B cell (primary cell): Measurements from ENCODE around the gene SAP30L. TPM values are rescaled to one million over a fixed set of nuclear protein-coding genes. Genes with fewer than 3 reads are reported as not detected.

ENCODE experiments used
- ATAC-seq: fragments of 200-7000 bp; cut with Tn5 transposase; one replicate; pipeline ENCODE4 v1.10.0; 2021; ENCODE audit warnings: low read depth, mild to moderate bottlenecking, moderate number of reproducible peaks, moderate library complexity
- CTCF ChIA-PET: fragments of 350-600 bp; sonication (Branson Sonifier 250); formaldehyde crosslinking; loops from one replicate; lab custom pipeline; 2021; ENCODE audit warnings: antibody characterized with exemption, inconsistent platforms; lab: Charles Lee
- POLR2A ChIA-PET: fragments of 350-600 bp; sonication (Branson Sonifier 250); formaldehyde crosslinking; loops from one replicate; lab custom pipeline; 2021; ENCODE audit warnings: antibody characterized with exemption; lab: Charles Lee
- DNase-seq: peaks from one replicate; pipeline ENCODE4 v3.0.0; 2013
- H2AFZ ChIP-seq: 2 replicates; pipeline ENCODE4 v1.6.1; 2012; ENCODE audit warnings: mild to moderate bottlenecking, low read depth, low read length; ENCODE audit not compliant: insufficient read depth, poor library complexity, severe bottlenecking
- H3K27ac ChIP-seq, 2 donors: 1 replicate in 1 of 2; 2 replicates in 1 of 2; pipeline ENCODE4 v1.5.1; 2012 to 2013; ENCODE audit warnings: low read length in 2 of 2, mild to moderate bottlenecking in 2 of 2, moderate library complexity in 1 of 2
- H3K27me3 ChIP-seq, 4 experiments: fragments of 200-600 bp in 1 of 4; sonication (generic) in 1 of 4; replicated peaks in 1 of 4; 1 replicate in 2 of 4; 2 replicates in 2 of 4; pipeline versions ENCODE4 v1.6.1 to v1.7.0; 2013 to 2016; ENCODE audit warnings: low read length in 3 of 4, mild to moderate bottlenecking in 2 of 4, mixed read lengths in 1 of 4, moderate library complexity in 1 of 4; ENCODE audit not compliant: insufficient read depth in 4 of 4, control insufficient read depth in 3 of 4; ENCODE audit errors: control extremely low read depth in 1 of 4
- H3K36me3 ChIP-seq, 2 experiments: replicated peaks in 1 of 2; 1 replicate in 1 of 2; 2 replicates in 1 of 2; pipeline versions ENCODE4 v1.6.1 to v1.7.1; 2013; ENCODE audit warnings: low read length in 1 of 2; ENCODE audit not compliant: insufficient read depth in 2 of 2, control insufficient read depth in 1 of 2; ENCODE audit errors: control extremely low read depth in 1 of 2, extremely low read depth in 1 of 2
- H3K4me1 ChIP-seq, 2 donors: fragments of 200-600 bp in 1 of 2; sonication (generic) in 1 of 2; 1 replicate in 1 of 2; 2 replicates in 1 of 2; pipeline versions ENCODE4 v1.5.1 to v1.6.1; 2013 to 2017; ENCODE audit warnings: low read length in 2 of 2; ENCODE audit not compliant: control insufficient read depth in 2 of 2, insufficient read depth in 2 of 2
- H3K4me2 ChIP-seq: replicated peaks from 2 replicates; pipeline ENCODE3; 2012; ENCODE audit warnings: mild to moderate bottlenecking, low read depth, low read length; ENCODE audit not compliant: poor library complexity, severe bottlenecking
- H3K4me3 ChIP-seq, 5 experiments: fragments of 200-600 bp in 1 of 5; sonication (generic) in 1 of 5; 1 replicate in 3 of 5; 2 replicates in 2 of 5; pipeline versions ENCODE4 v1.5.1 to v1.7.0; 2011 to 2016; ENCODE audit warnings: low read length in 4 of 5, mild to moderate bottlenecking in 4 of 5, low read depth in 2 of 5, control low read depth in 1 of 5, moderate library complexity in 1 of 5; ENCODE audit not compliant: insufficient read depth in 1 of 5; ENCODE audit errors: control extremely low read depth in 1 of 5, extremely low read depth in 1 of 5
- H3K79me2 ChIP-seq: fragments of 200-600 bp; sonication (generic); one replicate; pipeline ENCODE4 v1.6.0; 2016; ENCODE audit warnings: low read length; ENCODE audit not compliant: control insufficient read depth, insufficient read depth
- H3K9ac ChIP-seq: fragments of 200-600 bp; sonication (generic); 2 replicates; pipeline ENCODE4 v1.6.1; 2017; ENCODE audit warnings: mild to moderate bottlenecking, low read length, moderate library complexity
- H3K9me3 ChIP-seq, 3 donors: one replicate each; pipeline versions ENCODE4 v1.6.1 to v1.7.1; 2013; ENCODE audit warnings: low read length in 2 of 3; ENCODE audit not compliant: control insufficient read depth in 2 of 3, insufficient read depth in 1 of 3; ENCODE audit errors: control extremely low read depth in 1 of 3
- H4K20me1 ChIP-seq: 2 replicates; pipeline ENCODE4 v1.6.0; 2012; ENCODE audit warnings: mild to moderate bottlenecking, low read length; ENCODE audit not compliant: insufficient read depth, control insufficient read depth, poor library complexity, severe bottlenecking
- H3K27ac Mint-ChIP-seq: one replicate; pipeline ENCODE4 v1.8.0; 2021; ENCODE audit warnings: mixed read lengths
- H3K27me3 Mint-ChIP-seq: one replicate; pipeline ENCODE4 v1.8.0; 2021; ENCODE audit warnings: mixed read lengths
- H3K4me1 Mint-ChIP-seq: one replicate; pipeline ENCODE4 v1.8.0; 2021; ENCODE audit warnings: mixed read lengths
- H3K4me3 Mint-ChIP-seq: one replicate; pipeline ENCODE4 v1.8.0; 2021; ENCODE audit warnings: mixed read lengths
- H3K9me3 Mint-ChIP-seq: one replicate; pipeline ENCODE4 v1.8.0; 2022; ENCODE audit warnings: mixed read lengths; ENCODE audit not compliant: insufficient read depth
- CTCF ChIP-seq: fragments of 200-600 bp; IDR thresholded peaks from one replicate; pipeline ENCODE4 v1.8.0; 2022; ENCODE audit warnings: antibody characterized with exemption, mild to moderate bottlenecking
- EZH2 ChIP-seq: IDR thresholded peaks from 2 replicates; pipeline ENCODE4 v1.6.1; 2012; ENCODE audit warnings: borderline replicate concordance, low read depth, mild to moderate bottlenecking, moderate library complexity, low read length; ENCODE audit not compliant: insufficient read depth, poor library complexity, severe bottlenecking
- WGBS: methylation state at CpG from one replicate; pipeline ENCODE4 v1.1.5; 2013; ENCODE audit warnings: missing lambda C conversion rate; ENCODE audit not compliant: insufficient coverage; 5-methylcytosine and 5-hydroxymethylcytosine counted together
- intact Hi-C: fragments of 100-400 bp; cut with micrococcal nuclease; formaldehyde crosslinking; loops from one replicate; pipeline ENCODE4 v1.10.0; 2022
- polyA plus RNA-seq: library from polyadenylated mRNA; depleted of rRNA; stranded (reverse); fragments of >200 nt; gene quantifications from 2 replicates; pipeline ENCODE4 v1.2.3, GENCODE V29; 2012
- total RNA-seq, 2 donors: library from RNA; stranded (reverse); fragments of 120-200 nt in 1 of 2; gene quantifications; 1 replicate in 1 of 2; 2 replicates in 1 of 2; pipeline versions ENCODE4 v1.2.3 to v1.2.4, GENCODE V29; 2013 to 2022

Gene SAP30L
- total and polyA plus RNA-seq, 2 donors (not counting 1 experiment from before 2014, with no cell fraction given) = 34.8 to 41.5 TPM

GRCh38 chr5:154430961-154431630 lies 14.7 kb upstream of the SAP30L start:
- DNase-seq = no peak
- no peak overlapping the region for H3K4me3 Mint-ChIP-seq
- H3K4me3 ChIP-seq = no peak overlapping the region
- H3K27me3 Mint-ChIP-seq = no peaks in the 10 kb centered on the region
- no peak overlapping the region for H3K27ac Mint-ChIP-seq
- H3K79me2 ChIP-seq = peaks cover 3% of the 10 kb centered on the region
- H3K9me3 Mint-ChIP-seq = peaks cover 4% of the 10 kb centered on the region
- ATAC-seq = no peak
- no peak overlapping the region for H3K9ac ChIP-seq
- no peak for TF ChIP-seq CTCF
- TF ChIP-seq EZH2 = no peak
- H3K27ac ChIP-seq = no peak overlapping the region
- intact Hi-C loops = no loop called here
- H3K27me3 ChIP-seq = no peaks in the 10 kb centered on the region
- no peaks in the 10 kb centered on the region for H3K4me1 Mint-ChIP-seq
- 100% methylated on average over 4 of the region's 4 CpGs for WGBS
- no peaks in the 10 kb centered on the region for H3K9me3 ChIP-seq
- no peaks in the 10 kb centered on the region for H3K4me1 ChIP-seq
- H2AFZ ChIP-seq = no peak overlapping the region
- no peak overlapping the region for H3K4me2 ChIP-seq
- ChIA-PET POLR2A (no interaction called here), CTCF (interaction anchor here (1.1 to 1.6 kb wide), 4 partner anchors 9 to 359 kb away, joined by 3 to 4 read pairs (median 3); no protein-coding TSS in a partner anchor)
- peaks cover 2 to 17% of the 10 kb centered on the region in 2 experiments for H3K36me3 ChIP-seq
- H4K20me1 ChIP-seq = no peaks in the 10 kb centered on the region

GRCh38 chr5:154435226-154435625 lies 10.6 kb upstream of the SAP30L start:
- TF ChIP-seq EZH2 (no peak), CTCF (no peak)

More at GRCh38 chr5:154435226-154435625, 10.6 kb upstream of the SAP30L start:
- Histone ChIP-seq H3K79me2 (no peaks in the 10 kb centered on the region), H3K27ac (no peak overlapping the region), H2AFZ (no peak overlapping the region), H3K4me1 (no peaks in the 10 kb centered on the region), H3K9me3 (no peaks in the 10 kb centered on the region), H3K4me3 (no peak overlapping the region), H3K9ac (no peak overlapping the region), H3K27me3 (no peaks in the 10 kb centered on the region), H3K36me3 (peaks cover 2 to 39% of the 10 kb centered on the region in 2 experiments), H3K4me2 (no peak overlapping the region), H4K20me1 (no peaks in the 10 kb centered on the region)
- H3K27ac Mint-ChIP-seq = no peak overlapping the region
- DNase-seq (no peak), ATAC-seq (no peak)
- H3K4me3 Mint-ChIP-seq = no peak overlapping the region
- ChIA-PET CTCF (no interaction called here), POLR2A (no interaction called here)
- intact Hi-C loops = no loop called here
- no CpG with 5 or more reads among the region's 3 CpGs for WGBS
- no peaks in the 10 kb centered on the region for H3K9me3 Mint-ChIP-seq
- H3K27me3 Mint-ChIP-seq = no peaks in the 10 kb centered on the region
- H3K4me1 Mint-ChIP-seq = no peaks in the 10 kb centered on the region
